Right ventricle myocardium inferior (tissue), 1 donor: ENCODE results near the gene NPLOC4. TPM values are rescaled to one million over a fixed set of nuclear protein-coding genes. Genes with fewer than 3 reads are reported as not detected.
"Not testable (repeated sequence)": the region's sequence is repeated elsewhere in the genome, so short reads cannot be mapped to it uniquely, and the experiment has no call there.

Experiments
- ATAC-seq: fragments of 200-7000 bp; cut with Tn5 transposase; one replicate; pipeline ENCODE4 v1.9.1; 2020; ENCODE audit warnings: mild to moderate bottlenecking, moderate library complexity
- DNase-seq: peaks from one replicate; pipeline ENCODE4 v3.0.0; 2021; ENCODE audit errors: missing footprints
- intact Hi-C: fragments of 100-400 bp; cut with DNase I; formaldehyde crosslinking; loops from one replicate; pipeline ENCODE4 v1.11.0; 2022
- long read RNA-seq: library from polyadenylated mRNA; unstranded; transcript quantifications from one replicate; pipeline ENCODE4 v2.0.0, GENCODE V29; 2021
- total RNA-seq: library from RNA; stranded (reverse); fragmentation: NEBNext Ultra II Directional; extraction: Animal tissue kit (Norgen Biotek cat#: 25700); gene quantifications from one replicate; pipeline ENCODE4 v1.2.1, GENCODE V29; 2021
- donor health status: DM: no; HTN: yes; CAD: no; lungs with severe emphysema.

Gene NPLOC4
- total RNA-seq, result 82.0 TPM
- long read RNA-seq, full-length matches to known transcripts, result 34 of 79 reads
- long read RNA-seq, partial matches to known transcripts, result 6 of 79 reads
- long read RNA-seq, other reads (novel, unspliced or antisense), result 39 of 79 reads

GRCh38 chr17:81636505-81637288, at the start of gene NPLOC4, which contains the start of gene TSPAN10:
Gene NPLOC4 (minus strand): TSS chr17:81637112. CDS start chr17:81636930, 182 bp downstream.
Gene TSPAN10 (plus strand): TSS chr17:81637196. CDS start chr17:81642413, 5,217 bp downstream.
- intact Hi-C loops, result loop anchor here (5.0 kb wide), 1 partner anchor 46 kb away; the partner anchor contains the start of genes ARL16 and HGS

GRCh38 chr17:81686614-81687013, 49.7 kb upstream of the NPLOC4 start:
- DNase-seq, result no peak
- intact Hi-C loops, result no loop called here
- no peak for ATAC-seq

More at GRCh38 chr17:81636505-81637288, at the start of gene NPLOC4, which contains the start of gene TSPAN10:
- ATAC-seq (peak; percentile 91), DNase-seq (peak; percentile 93)

- ATAC-seq (no peak), DNase-seq (no peak)
- intact Hi-C loops, result no loop called here
Observed at GRCh38 chr17:81685108-81685507, 48.2 kb upstream of the NPLOC4 start.

GRCh38 chr17:81684442-81684911, 47.6 kb upstream of the NPLOC4 start:
- DNase-seq (peak; percentile 65), ATAC-seq (no peak)
- intact Hi-C loops, result loop anchor here (5.0 kb wide), 1 partner anchor 47 kb away; the partner anchor contains the start of genes NPLOC4 and TSPAN10

- ATAC-seq (peak; percentile 99), DNase-seq (peak; percentile 99)
- intact Hi-C loops, result loop anchor here (5.0 kb wide), 1 partner anchor 47 kb away; the partner anchor contains the start of genes NPLOC4 and TSPAN10
Observed at GRCh38 chr17:81683584-81684441, 46.9 kb upstream of the NPLOC4 start, which contains the start of the genes ARL16 and HGS. Gene ARL16 (minus strand): TSS chr17:81683797. CDS start chr17:81683753, 44 bp downstream. Gene HGS (plus strand): TSS chr17:81684011. CDS start chr17:81684067, 56 bp downstream.

- intact Hi-C loops, result loop anchor here (5.0 kb wide), 1 partner anchor 46 kb away; the partner anchor contains the start of genes NPLOC4 and TSPAN10
- peak; percentile 78 for DNase-seq
- no peak for ATAC-seq
Observed at GRCh38 chr17:81683208-81683583, 46.3 kb upstream of the NPLOC4 start.

- ATAC-seq, result no peak
- intact Hi-C loops, result loop anchor here (5.0 kb wide), 1 partner anchor 45 kb away; the partner anchor contains the start of genes NPLOC4 and TSPAN10
- no peak for DNase-seq
Observed at GRCh38 chr17:81682565-81683207, 45.8 kb upstream of the NPLOC4 start.

- no peak for ATAC-seq
- no peak for DNase-seq
- intact Hi-C loops, result loop anchor here (5.0 kb wide), 1 partner anchor 44 kb away; the partner anchor contains the start of genes NPLOC4 and TSPAN10
Observed at GRCh38 chr17:81681672-81682071, 44.8 kb upstream of the NPLOC4 start.

GRCh38 chr17:81680150-81680549, 43.2 kb upstream of the NPLOC4 start:
- no peak for ATAC-seq
- no peak for DNase-seq
- intact Hi-C loops, result loop anchor here (5.0 kb wide), 1 partner anchor 43 kb away; the partner anchor contains the start of genes NPLOC4 and TSPAN10

GRCh38 chr17:81676906-81677305, 40.0 kb upstream of the NPLOC4 start:
- intact Hi-C loops, result no loop called here
- DNase-seq (peak; percentile 50), ATAC-seq (no peak)

GRCh38 chr17:81675515-81676221, 38.8 kb upstream of the NPLOC4 start:
- intact Hi-C loops, ATAC-seq: not testable (repeated sequence)

GRCh38 chr17:81673561-81674258, 36.8 kb upstream of the NPLOC4 start:
- DNase-seq (no peak), ATAC-seq (no peak)

More at GRCh38 chr17:81675515-81676221, 38.8 kb upstream of the NPLOC4 start:
- DNase-seq, result peak; percentile 49

GRCh38 chr17:81672954-81673353, 36.0 kb upstream of the NPLOC4 start:
- ATAC-seq (no peak), DNase-seq (peak; percentile 41)
- intact Hi-C loops, result no loop called here

More at GRCh38 chr17:81673561-81674258, 36.8 kb upstream of the NPLOC4 start:
- intact Hi-C loops, result no loop called here

GRCh38 chr17:81672504-81672903, 35.6 kb upstream of the NPLOC4 start:
- intact Hi-C loops, result no loop called here
- DNase-seq, result peak; percentile 50
- no peak for ATAC-seq

- intact Hi-C loops, result no loop called here
Observed at GRCh38 chr17:81667754-81668153, 30.8 kb upstream of the NPLOC4 start.

GRCh38 chr17:81666342-81667191, 29.7 kb upstream of the NPLOC4 start, which contains the start of the genes CCDC137 and OXLD1:
Gene CCDC137 (plus strand): TSS chr17:81666737. CDS start chr17:81666767, 30 bp downstream.
Gene OXLD1 (minus strand): TSS chr17:81666605. CDS start chr17:81666577, 28 bp downstream.
- ATAC-seq, result peak; percentile 99
- peak; percentile 99 for DNase-seq
- intact Hi-C loops, result no loop called here

More at GRCh38 chr17:81667754-81668153, 30.8 kb upstream of the NPLOC4 start:
- DNase-seq, result no peak
- ATAC-seq, result no peak
